Peyer's patch (tissue), 4 donors: ENCODE measurements around the gene MPG.

Experiments used
- CTCF ChIP-seq, 6 experiments: fragments of 450-650 bp in 4 of 6; fragments of 200-600 bp in 2 of 6; sonication (generic) in 1 of 6; IDR thresholded peaks; one replicate each; pipeline ENCODE4 v1.5.1; 2017 to 2019; ENCODE audit warnings: antibody characterized with exemption in 6 of 6, mild to moderate bottlenecking in 3 of 6, moderate library complexity in 1 of 6
- POLR2A ChIP-seq, 2 donors: fragments of 450-650 bp; IDR thresholded peaks; one replicate each; pipeline ENCODE4 v1.5.1; 2017; ENCODE audit warnings: antibody characterized with exemption in 2 of 2, mild to moderate bottlenecking in 2 of 2, moderate library complexity in 2 of 2

GRCh38 chr16:43294-43693, 34.7 kb upstream of the MPG start:
- no peak for TF ChIP-seq CTCF (IDR thresholded peaks at IDR 0.05)
- TF ChIP-seq POLR2A (IDR thresholded peaks at IDR 0.05), result no peak
